Osteoblast (primary cell): Measurements from ENCODE around the gene ATP9A. TPM values are rescaled to one million over a fixed set of nuclear protein-coding genes. Genes with fewer than 3 reads are reported as not detected.
"Not testable (repeated sequence)": the region's sequence is repeated elsewhere in the genome, so short reads cannot be mapped to it uniquely, and the experiment has no call there.

Experiments
- DNase-seq: peaks from one replicate; pipeline ENCODE4 v3.0.0; 2011; ENCODE audit warnings: low spot score, mixed read lengths; ENCODE audit not compliant: insufficient read length; ENCODE audit errors: missing footprints
- H2AFZ ChIP-seq: 2 replicates; pipeline ENCODE4 v1.6.0; 2011; ENCODE audit warnings: mild to moderate bottlenecking, low read length
- H3K27ac ChIP-seq: 2 replicates; pipeline ENCODE4 v1.5.1; 2011; ENCODE audit warnings: mild to moderate bottlenecking, low read depth, low read length, moderate library complexity
- H3K27me3 ChIP-seq: 2 replicates; pipeline ENCODE4 v1.6.0; 2012; ENCODE audit warnings: mild to moderate bottlenecking, control low read depth, inconsistent platforms, low read length, moderate library complexity; ENCODE audit not compliant: insufficient read depth
- H3K36me3 ChIP-seq: 2 replicates; pipeline ENCODE4 v1.5.1; 2011; ENCODE audit warnings: mild to moderate bottlenecking, low read length, control low read depth, moderate library complexity; ENCODE audit not compliant: insufficient read depth
- H3K4me1 ChIP-seq: 2 replicates; pipeline ENCODE4 v1.5.1; 2011; ENCODE audit warnings: mild to moderate bottlenecking, low read length, control low read depth, moderate library complexity; ENCODE audit not compliant: insufficient read depth
- H3K4me2 ChIP-seq: 2 replicates; pipeline ENCODE4 v1.6.0; 2011; ENCODE audit warnings: mild to moderate bottlenecking, low read length; ENCODE audit not compliant: insufficient read depth
- H3K4me3 ChIP-seq: fragments of 200-600 bp; sonication (generic); 3 replicates; pipeline ENCODE4 v1.5.1; 2012; ENCODE audit warnings: mild to moderate bottlenecking, low read length, inconsistent platforms; ENCODE audit not compliant: insufficient read depth
- H3K79me2 ChIP-seq: 2 replicates; pipeline ENCODE4 v1.6.0; 2012; ENCODE audit warnings: mild to moderate bottlenecking, low read length, control low read depth, inconsistent platforms; ENCODE audit not compliant: insufficient read depth
- H3K9me3 ChIP-seq: 2 replicates; pipeline ENCODE4 v1.5.1; 2011; ENCODE audit warnings: low read depth, low read length, control low read depth
- H4K20me1 ChIP-seq: 2 replicates; pipeline ENCODE4 v1.6.0; 2012; ENCODE audit warnings: mild to moderate bottlenecking, low read length, control low read depth; ENCODE audit not compliant: insufficient read depth
- CTCF ChIP-seq: IDR thresholded peaks from 2 replicates; pipeline ENCODE4 v1.5.1; 2011; ENCODE audit warnings: mild to moderate bottlenecking, low read depth, low read length, moderate library complexity; ENCODE audit errors: extremely low read depth
- total RNA-seq: library from RNA; depleted of rRNA; stranded (reverse); fragments of >200 nt; gene quantifications from 2 replicates; pipeline ENCODE4 v1.2.3, GENCODE V29; 2012

Gene ATP9A
- 46.0 and 48.9 TPM in 2 replicates for total RNA-seq

- H3K79me2 ChIP-seq: peaks cover 7% of the 10 kb centered on the region
- H2AFZ ChIP-seq: peak within 1 kb of the TSS; percentile 81
- peak within 1 kb of the TSS; percentile 89 for H3K4me3 ChIP-seq
- DNase-seq: peak; percentile 96
- no peak for TF ChIP-seq CTCF
- H3K4me2 ChIP-seq: peak within 1 kb of the TSS; percentile 90
- no peaks in the 10 kb centered on the region for H3K9me3 ChIP-seq
- H3K27ac ChIP-seq: peak within 1 kb of the TSS; percentile 51
- H3K4me1 ChIP-seq: no peaks in the 10 kb centered on the region
- H3K36me3 ChIP-seq: no peaks in the 10 kb centered on the region
- H3K27me3 ChIP-seq: no peaks in the 10 kb centered on the region
- H4K20me1 ChIP-seq: no peaks in the 10 kb centered on the region
Measured at GRCh38 chr20:51767867-51768758, at the start of gene ATP9A. TSS of gene ATP9A (minus strand) at chr20:51768390. CDS start at chr20:51768369, 21 bp downstream.

GRCh38 chr20:51816856-51817255, 48.7 kb upstream of the ATP9A start:
- H3K36me3 ChIP-seq, H3K79me2 ChIP-seq, H3K4me2 ChIP-seq: not testable (repeated sequence)

GRCh38 chr20:51815383-51816076, 47.3 kb upstream of the ATP9A start:
- Histone ChIP-seq H4K20me1 (no peaks in the 10 kb centered on the region), H3K27ac (no peak overlapping the region), H3K4me2 (no peak overlapping the region), H3K4me1 (no peaks in the 10 kb centered on the region), H3K4me3 (no peak overlapping the region), H3K9me3 (no peaks in the 10 kb centered on the region), H3K36me3 (no peaks in the 10 kb centered on the region), H3K27me3 (peaks cover 8% of the 10 kb centered on the region), H2AFZ (no peak overlapping the region), H3K79me2 (no peaks in the 10 kb centered on the region)
- no peak for TF ChIP-seq CTCF
- DNase-seq: no peak

More at GRCh38 chr20:51816856-51817255, 48.7 kb upstream of the ATP9A start:
- not testable (repeated sequence) for H3K4me3 ChIP-seq, H3K4me1 ChIP-seq, H2AFZ ChIP-seq, H3K27me3 ChIP-seq, H3K27ac ChIP-seq, H3K9me3 ChIP-seq, H4K20me1 ChIP-seq, DNase-seq

- Histone ChIP-seq H3K36me3 (no peaks in the 10 kb centered on the region), H3K4me1 (no peaks in the 10 kb centered on the region), H4K20me1 (no peaks in the 10 kb centered on the region), H3K27ac (no peak overlapping the region), H3K79me2 (no peaks in the 10 kb centered on the region), H2AFZ (no peak overlapping the region), H3K9me3 (no peaks in the 10 kb centered on the region), H3K27me3 (peaks cover 4% of the 10 kb centered on the region), H3K4me3 (no peak overlapping the region), H3K4me2 (no peak overlapping the region)
- no peak for TF ChIP-seq CTCF
- no peak for DNase-seq
Measured at GRCh38 chr20:51812861-51813260, 44.7 kb upstream of the ATP9A start.
